Anterior cingulate cortex (tissue), 58 donors: ENCODE measurements around the gene ASB2.

Source experiments
- DNase-seq, 58 donors: peaks; one replicate each; lab custom pipeline; 2025; lab: John Stamatoyannopoulos, UW

ASB2 gene

DNA sequence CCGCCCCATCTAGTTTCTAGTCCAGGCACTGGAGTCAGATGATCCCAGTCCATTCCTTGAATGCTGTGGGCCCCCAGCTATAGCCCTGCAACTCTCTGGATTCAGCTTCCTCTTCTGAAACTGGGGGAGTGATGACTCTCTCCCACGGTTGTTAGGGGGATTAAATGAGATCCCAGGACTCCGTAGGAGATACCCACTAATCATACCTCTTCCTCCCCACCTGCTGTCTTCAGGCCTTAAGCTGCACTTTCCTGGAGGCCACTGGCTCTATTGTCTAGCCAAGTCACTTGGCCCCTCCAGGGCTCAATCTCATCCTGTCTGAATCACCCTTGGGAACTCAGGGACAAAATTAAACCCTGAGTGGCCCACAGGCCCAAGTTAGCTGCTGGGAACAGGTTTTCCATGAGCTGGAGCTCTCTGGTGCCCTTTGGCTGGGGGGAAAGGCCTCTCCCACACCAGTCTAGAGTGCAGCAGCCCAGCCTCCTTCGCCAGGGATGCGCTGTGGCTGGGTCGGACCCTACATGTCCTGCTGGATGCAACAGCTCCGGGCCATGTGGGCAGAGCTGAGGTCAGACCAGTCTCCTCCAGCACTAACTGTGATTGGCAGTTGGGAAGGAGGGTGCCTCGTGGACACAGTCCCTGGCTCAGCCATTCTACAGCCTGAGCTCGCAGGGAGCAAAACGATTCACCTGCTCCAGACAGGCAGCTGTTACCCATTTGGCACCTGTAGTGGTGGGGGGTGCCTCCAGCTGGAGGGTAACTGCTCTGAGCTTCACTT is 6.0 kb upstream of the ASB2 start:
- no peak for DNase-seq

DNA sequence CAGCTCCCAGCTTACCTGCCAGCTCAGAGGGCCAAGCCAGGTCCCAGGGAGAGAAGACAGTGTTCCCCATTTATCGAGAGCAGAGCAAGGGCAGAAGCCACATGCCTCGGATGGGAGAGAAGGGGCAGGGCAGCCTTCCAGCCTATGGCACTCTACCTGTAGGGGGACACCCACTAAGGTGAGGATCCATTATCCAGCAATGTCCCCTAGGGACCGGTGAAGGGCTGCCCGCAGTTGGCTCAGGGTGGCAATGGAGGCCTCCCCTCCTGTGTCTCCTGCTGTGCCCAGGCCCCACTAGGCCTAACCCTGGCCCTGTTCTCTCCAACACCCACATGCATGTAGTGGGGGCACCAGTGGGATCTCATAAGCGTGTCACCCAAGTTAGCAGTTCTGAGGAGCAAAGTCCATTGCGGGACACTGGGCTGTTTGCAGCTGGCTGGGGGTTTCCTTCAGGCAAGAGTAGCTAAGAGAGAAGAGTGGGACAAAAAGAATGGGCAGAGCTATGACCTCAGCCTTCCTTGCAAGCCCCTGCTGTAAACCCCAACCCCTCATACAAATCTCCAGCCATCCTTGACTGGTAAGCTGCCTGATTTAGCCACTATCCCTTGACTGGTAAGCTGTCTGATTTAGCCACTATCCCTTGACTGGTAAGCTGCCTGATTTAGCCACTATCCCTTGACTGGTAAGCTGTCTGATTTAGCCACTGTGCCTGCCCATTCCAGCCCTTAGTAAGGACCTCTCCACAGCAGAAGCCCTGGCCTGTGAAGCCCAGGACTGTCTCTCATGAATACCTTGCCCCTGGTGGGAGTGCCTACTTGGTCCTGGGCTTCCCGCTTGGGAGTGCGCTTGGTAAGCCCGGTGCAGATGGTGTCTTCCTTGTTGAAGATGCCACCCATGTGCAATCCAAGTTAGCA is 5.2 kb upstream of the ASB2 start:
- DNase-seq, result peak in 2 of 58 donors; percentile 6 to 13

- peak in 36 of 58 donors; percentile 18 to 80 (median 48) for DNase-seq
These were observed 4.3 kb upstream of the ASB2 start for GRCh38 chr14:93980456-93981201.

GRCh38 chr14:93978735-93979134 is 2.4 kb upstream of the ASB2 start:
- DNase-seq, result no peak

- DNase-seq, result no peak
These were observed 1.6 kb upstream of the ASB2 start for GRCh38 chr14:93977790-93978581.

- DNase-seq, result no peak
These were observed 801 bp upstream of the ASB2 start for GRCh38 chr14:93977171-93977570.

GRCh38 chr14:93975791-93976476 is 436 bp downstream of the ASB2 start:
- peak in 4 of 58 donors; percentile 28 to 54 (median 48) for DNase-seq

- DNase-seq, result peak in 4 of 58 donors; percentile 11 to 30 (median 18)
These were observed 1.5 kb downstream of the ASB2 start for GRCh38 chr14:93974833-93975232.

DNA sequence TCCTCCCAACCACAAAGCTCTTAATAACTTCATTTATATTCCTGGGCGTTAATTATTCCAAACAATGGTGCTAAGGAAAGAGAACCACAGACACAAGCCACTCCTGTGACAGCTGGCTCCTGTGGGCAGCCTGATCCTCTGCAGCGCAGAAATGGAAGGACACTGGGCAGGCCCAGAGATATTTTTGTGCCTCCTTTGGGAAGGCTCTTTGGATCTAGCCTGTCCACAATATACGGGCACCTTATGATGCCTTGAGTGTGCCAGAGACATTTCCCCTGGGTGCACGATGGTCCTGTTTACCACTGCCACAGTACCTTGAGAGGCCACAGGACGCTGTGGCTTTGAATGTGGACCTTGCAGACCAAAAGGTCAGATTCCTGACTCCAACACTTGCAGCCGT is 2.1 kb downstream of the ASB2 start:
- no peak for DNase-seq

GRCh38 chr14:93973607-93974006 is 2.8 kb downstream of the ASB2 start:
- DNase-seq, result no peak

GRCh38 chr14:93972618-93973205 is 3.7 kb downstream of the ASB2 start:
- DNase-seq, result no peak

- DNase-seq, result no peak
These were observed 4.7 kb downstream of the ASB2 start for GRCh38 chr14:93971635-93972027.

DNA sequence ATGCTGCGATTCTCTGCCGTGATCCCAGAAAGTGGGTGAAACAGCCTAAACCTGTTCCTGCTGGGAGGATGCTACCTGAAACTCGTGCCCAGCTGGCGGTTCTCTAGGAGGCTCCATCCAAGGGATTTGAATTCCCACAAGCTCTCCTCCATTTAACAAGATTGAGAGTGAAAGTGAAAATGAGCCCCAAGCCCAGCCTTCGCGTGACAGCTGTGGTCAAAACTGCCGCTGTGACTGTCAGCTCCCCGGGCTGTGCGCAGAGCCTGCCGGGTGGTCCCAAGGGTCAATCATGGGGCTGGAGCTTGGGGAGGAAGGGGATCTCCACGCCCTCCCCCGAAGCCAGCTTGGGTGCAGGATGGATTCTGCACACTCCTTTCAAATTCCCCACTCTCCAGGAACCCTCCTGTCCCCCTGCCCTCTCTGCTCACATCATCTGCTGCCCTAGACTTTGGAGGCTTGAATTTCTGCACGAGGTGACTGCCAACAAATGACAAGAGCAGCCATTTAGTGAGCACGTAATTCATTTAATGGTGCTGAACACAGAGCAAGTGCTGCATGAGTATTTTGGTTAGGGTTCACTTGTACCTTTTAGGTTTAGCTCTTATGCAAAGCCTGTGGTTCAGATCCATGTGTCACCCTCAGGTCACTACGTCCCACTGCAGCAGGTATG is 5.3 kb downstream of the ASB2 start:
- DNase-seq, result no peak

DNA sequence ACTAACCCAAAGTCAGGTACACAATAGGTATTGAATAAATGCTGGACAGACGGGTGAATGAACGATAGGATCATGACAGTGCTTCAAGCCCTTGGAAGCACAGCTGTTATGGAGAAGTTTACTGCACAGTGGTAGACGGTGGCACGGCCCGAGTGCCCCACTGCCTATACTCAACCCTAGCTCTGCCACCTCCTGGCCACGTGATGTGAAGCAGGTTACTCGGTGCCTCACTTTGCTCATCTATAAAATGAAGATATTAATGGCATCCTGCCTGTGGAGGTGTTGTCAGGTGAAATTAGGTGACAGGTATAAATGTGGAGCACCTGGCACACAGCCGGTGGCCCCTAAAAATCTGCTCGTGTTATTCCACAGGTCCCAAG is 5.8 kb downstream of the ASB2 start:
- peak in 1 of 58 donors; percentile 23 for DNase-seq

DNA sequence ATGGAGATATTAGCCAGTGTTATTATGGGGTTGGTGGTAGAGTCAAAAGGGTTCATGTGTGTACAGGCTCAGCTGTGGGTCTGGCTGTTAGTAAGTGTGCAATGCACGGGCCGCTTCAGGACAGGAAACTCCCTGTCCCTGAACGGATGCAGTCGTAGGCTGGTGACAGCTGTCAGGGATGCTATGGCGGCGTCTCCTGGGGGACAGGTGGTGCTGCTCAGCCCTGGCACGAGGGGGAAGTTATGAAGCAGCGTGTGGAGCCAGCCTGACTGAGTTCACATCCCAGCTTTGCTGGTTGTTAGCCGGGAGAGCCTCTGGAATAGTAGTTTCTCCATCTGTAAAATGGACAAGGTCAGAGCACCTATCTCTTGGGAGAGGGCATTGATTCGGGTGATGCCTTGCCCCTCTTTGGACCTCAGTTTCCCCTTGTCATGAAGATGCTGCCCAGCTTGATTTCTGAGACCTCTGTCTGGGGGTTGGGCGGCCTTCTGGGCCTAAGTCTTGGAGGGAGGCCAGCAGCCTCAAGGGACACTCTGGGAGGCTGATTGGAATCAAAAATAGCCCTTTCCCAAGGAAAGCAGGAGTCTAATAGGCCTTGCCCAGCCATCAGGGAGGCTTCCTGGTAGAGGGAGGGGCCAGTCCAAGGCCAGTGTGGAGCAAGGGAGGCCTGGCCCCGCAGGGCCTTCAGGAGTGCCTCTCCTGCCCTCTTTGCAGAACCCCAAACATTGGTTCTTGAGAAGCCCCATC is 7.1 kb downstream of the ASB2 start:
- DNase-seq, result no peak

DNA sequence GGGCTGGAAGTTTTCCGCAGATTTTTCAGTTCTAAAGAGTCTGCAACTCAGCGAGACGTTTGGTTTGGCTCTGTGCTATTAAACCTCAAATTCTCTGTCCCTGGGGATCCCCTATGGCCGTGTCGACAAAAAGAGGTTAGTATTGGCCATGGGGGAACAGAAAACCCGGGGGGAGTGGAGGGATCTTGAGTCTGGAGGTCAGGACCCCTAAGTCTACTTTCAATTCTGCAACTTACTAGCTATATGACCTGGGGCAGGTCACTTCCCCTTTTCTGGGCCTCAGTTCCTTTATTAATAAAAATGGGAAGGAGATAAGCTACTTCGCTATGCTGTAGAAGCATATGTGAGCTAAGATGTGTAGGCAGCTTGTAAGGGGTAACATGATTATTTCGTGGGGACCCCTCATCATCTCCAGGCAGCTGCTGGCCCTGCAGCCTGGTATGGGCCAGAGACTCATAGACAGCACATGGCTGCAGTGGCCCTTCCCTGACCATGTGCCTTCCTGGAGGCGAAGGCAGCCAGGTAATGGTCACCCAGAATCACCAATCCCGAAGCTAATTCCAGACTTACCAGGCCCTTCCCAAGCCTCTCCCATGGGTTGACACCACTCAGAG is 8.6 kb downstream of the ASB2 start:
- DNase-seq, result no peak

DNA sequence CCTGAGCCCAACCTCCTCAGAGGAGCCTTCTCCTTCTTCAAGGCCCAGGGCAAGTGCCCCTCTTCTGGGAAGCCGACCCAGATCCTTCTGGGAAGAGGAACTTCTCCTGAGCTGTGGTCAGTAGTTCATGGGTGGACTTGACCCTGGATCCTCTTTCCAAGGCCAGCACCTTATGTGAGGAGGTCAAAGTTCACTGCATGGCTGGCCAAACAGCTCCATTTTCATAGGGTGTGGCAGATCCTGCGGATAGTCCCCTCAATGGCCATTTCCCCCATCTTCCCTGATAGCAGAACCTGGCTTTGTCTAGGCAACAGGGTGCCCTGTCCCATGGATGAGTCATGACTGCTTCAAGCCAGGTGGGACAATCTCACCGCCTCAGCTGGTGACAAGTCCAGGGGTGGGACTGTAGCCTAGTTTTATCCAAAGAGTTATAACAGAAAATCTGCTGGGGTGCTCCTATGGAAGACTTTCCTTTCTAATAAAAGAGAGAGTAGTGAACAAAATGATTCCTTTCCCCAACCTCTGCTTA is 10.4 kb downstream of the ASB2 start:
- no peak for DNase-seq
